ENCODE results near the gene CAB39L.
A peak's percentile ranks its signal among the peaks of the same experiment; 100 is the strongest.

CAB39L gene

DNA sequence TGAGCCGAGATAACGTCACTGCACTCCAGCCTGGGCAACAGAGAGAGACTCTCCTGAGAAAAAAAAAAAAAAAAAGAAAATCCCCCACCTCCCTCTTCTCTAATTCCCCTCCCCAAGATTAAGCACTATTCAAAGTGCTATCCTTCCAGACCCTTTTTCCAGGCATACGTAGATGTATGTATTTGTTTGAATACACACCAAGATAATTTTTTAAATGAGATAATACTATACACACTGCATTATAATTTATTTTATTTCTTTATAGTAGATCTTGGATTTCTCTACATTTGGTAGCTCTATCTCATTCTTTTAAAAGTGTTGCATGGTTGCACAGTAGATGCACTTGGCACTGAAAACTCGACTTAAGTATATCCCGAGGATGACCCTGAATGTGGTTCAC, 32.5 kb downstream of the CAB39L start:
- Histone ChIP-seq H3K9ac (ENCODE audit: low read depth, low read length) (no peak overlapping the region), H3K9me3 (replicated peaks; ENCODE audit: low read length) (no peaks in the 10 kb centered on the region), H3K27me3 (ENCODE audit: control insufficient read depth, insufficient read depth, low read length) (no peaks in the 10 kb centered on the region), H3K4me3 (ENCODE audit: low read length) (no peak overlapping the region), H3K4me2 (ENCODE audit: low read length) (no peak overlapping the region), H3K4me1 (ENCODE audit: control insufficient read depth, insufficient read depth, low read length) (no peaks in the 10 kb centered on the region), H3K36me3 (ENCODE audit: insufficient read depth, low read length) (peaks cover 3% of the 10 kb centered on the region)

DNA sequence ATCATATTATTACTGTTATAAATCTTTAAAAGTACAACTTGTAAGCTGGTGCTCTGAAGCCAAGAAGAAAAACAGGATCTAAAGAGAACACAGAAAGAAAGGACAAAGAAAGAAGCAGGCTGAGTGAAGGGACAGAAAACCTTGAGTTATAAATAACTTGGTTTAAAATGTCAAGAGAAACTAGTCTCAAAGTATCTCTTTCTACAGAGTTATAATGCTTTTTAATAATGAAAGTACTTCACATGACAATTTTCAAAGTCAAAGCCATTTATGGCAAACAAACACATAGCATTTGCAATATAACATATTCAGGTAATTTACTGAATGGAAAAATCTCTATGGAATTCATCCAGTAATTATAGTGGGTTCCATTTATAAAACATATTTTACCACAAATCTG, 33.4 kb downstream of the CAB39L start:
- Histone ChIP-seq H3K9me3 (replicated peaks; ENCODE audit: low read length) (no peaks in the 10 kb centered on the region), H3K36me3 (ENCODE audit: insufficient read depth, low read length) (peaks cover 3% of the 10 kb centered on the region), H3K4me2 (ENCODE audit: low read length) (no peak overlapping the region), H3K4me3 (ENCODE audit: low read length) (no peak overlapping the region), H3K9ac (ENCODE audit: low read depth, low read length) (no peak overlapping the region), H3K4me1 (ENCODE audit: control insufficient read depth, insufficient read depth, low read length) (no peaks in the 10 kb centered on the region), H3K27me3 (ENCODE audit: control insufficient read depth, insufficient read depth, low read length) (no peaks in the 10 kb centered on the region)

DNA sequence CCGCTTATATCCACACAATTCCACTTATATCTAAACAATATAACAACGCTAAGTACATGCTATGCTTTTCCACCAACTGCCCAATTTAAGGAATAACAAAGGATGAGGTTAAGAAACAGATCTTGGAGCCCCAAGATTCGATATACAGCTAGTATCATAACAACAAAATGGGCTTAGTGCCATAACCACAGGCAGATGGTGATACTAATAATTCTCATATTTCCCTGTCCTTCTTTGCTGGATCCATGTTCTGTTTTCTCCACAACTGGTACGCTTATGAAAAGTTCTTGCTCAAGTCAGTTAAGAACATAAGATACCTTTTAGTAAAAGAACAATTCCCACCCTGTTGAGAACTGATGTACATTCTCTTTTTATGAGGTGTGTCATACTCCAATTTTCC, 33.9 kb downstream of the CAB39L start:
- H3K4me3 ChIP-seq (ENCODE audit: low read length), result no peak overlapping the region
- H3K27me3 ChIP-seq (ENCODE audit: control insufficient read depth, insufficient read depth, low read length), result no peaks in the 10 kb centered on the region
- H3K9ac ChIP-seq (ENCODE audit: low read depth, low read length), result no peak overlapping the region
- peaks cover 3% of the 10 kb centered on the region for H3K36me3 ChIP-seq (ENCODE audit: insufficient read depth, low read length)
- no peak overlapping the region for H3K4me2 ChIP-seq (ENCODE audit: low read length)
- no peaks in the 10 kb centered on the region for H3K9me3 ChIP-seq (replicated peaks; ENCODE audit: low read length)
- no peaks in the 10 kb centered on the region for H3K4me1 ChIP-seq (ENCODE audit: control insufficient read depth, insufficient read depth, low read length)

DNA sequence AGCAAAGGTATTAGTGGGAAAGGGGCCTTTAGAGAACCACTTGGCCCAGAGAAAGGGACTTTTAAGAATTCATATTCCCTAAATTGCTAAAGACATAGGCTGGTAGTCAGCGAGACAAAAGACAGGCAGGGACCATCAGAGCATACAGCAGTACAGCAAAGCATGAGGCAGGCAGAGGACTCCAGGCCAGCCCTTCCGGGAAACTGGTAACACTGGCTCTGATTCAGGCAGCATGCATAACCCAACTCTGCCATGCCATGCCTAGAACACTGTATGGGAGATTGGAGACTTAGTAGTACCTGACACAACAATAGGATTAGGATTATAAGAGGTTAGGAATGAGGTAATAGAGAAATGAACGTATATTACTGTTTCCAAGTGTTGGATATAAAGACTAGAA, 34.9 kb downstream of the CAB39L start:
- H3K4me3 ChIP-seq (ENCODE audit: low read length), result no peak overlapping the region
- no peaks in the 10 kb centered on the region for H3K27me3 ChIP-seq (ENCODE audit: control insufficient read depth, insufficient read depth, low read length)
- no peak overlapping the region for H3K9ac ChIP-seq (ENCODE audit: low read depth, low read length)
- peaks cover 3% of the 10 kb centered on the region for H3K36me3 ChIP-seq (ENCODE audit: insufficient read depth, low read length)
- H3K4me2 ChIP-seq (ENCODE audit: low read length), result no peak overlapping the region
- no peaks in the 10 kb centered on the region for H3K4me1 ChIP-seq (ENCODE audit: control insufficient read depth, insufficient read depth, low read length)
- H3K9me3 ChIP-seq (replicated peaks; ENCODE audit: low read length), result no peaks in the 10 kb centered on the region

DNA sequence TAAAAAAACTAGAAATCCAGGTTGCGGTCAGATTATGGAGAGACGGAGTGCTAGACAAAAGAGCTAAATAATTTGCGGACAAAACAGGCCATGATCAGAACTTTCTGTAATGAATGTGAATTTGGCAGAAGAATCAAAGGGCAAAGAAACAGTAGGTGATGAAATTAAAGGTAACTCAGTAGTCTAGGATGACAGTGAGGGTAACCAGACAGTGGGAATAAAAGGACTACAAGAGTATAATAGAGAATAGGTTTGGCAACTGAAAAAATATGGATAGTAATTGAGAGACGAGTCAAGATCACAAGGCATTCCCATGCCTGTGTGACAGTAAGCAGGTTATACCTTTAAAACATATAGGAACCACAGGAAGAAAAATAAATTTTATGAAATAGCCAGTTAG, 35.9 kb downstream of the CAB39L start:
- no peaks in the 10 kb centered on the region for H3K27me3 ChIP-seq (ENCODE audit: control insufficient read depth, insufficient read depth, low read length)
- no peak overlapping the region for H3K4me2 ChIP-seq (ENCODE audit: low read length)
- H3K4me3 ChIP-seq (ENCODE audit: low read length), result no peak overlapping the region
- no peaks in the 10 kb centered on the region for H3K9me3 ChIP-seq (replicated peaks; ENCODE audit: low read length)
- H3K9ac ChIP-seq (ENCODE audit: low read depth, low read length), result no peak overlapping the region
- no peaks in the 10 kb centered on the region for H3K4me1 ChIP-seq (ENCODE audit: control insufficient read depth, insufficient read depth, low read length)
- H3K36me3 ChIP-seq (ENCODE audit: insufficient read depth, low read length), result peaks cover 3% of the 10 kb centered on the region

DNA sequence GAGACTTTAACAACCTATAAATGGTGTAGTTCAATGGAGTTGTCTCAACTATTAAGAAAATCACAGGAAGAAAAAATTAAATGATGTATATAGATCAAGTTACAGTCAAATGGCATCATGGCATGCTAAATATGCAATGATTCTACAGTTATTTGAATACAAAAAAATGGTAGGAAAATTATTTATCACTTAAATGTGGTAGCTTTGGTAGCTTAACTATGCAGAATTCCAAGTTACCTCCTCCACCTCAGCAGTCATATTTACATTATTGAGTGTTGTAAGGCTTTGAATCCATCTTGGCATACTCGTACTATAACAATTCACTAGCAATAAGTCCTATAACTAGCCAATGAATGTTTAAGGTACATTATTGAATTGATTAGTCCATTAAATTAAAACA, 36.8 kb downstream of the CAB39L start:
- H3K27me3 ChIP-seq (ENCODE audit: control insufficient read depth, insufficient read depth, low read length), result no peaks in the 10 kb centered on the region
- H3K4me1 ChIP-seq (ENCODE audit: control insufficient read depth, insufficient read depth, low read length), result no peaks in the 10 kb centered on the region
- no peaks in the 10 kb centered on the region for H3K36me3 ChIP-seq (ENCODE audit: insufficient read depth, low read length)
- H3K9ac ChIP-seq (ENCODE audit: low read depth, low read length), result no peak overlapping the region
- no peak overlapping the region for H3K4me3 ChIP-seq (ENCODE audit: low read length)
- H3K9me3 ChIP-seq (replicated peaks; ENCODE audit: low read length), result no peaks in the 10 kb centered on the region
- H3K4me2 ChIP-seq (ENCODE audit: low read length), result no peak overlapping the region

DNA sequence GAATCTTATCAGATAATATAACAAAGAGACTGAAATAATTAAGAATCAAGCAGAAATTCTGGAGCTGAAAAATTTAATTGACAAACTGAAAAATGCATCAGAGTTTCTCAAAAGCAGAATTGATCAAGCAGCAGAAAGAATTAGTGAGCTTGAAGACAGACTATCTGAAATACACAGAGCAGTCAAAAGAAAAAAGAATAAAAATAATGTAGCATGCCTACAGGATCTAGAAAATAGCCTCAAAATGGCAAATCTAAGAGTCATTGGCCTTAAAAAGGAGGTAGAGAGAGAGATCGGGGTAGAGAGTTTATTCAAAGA, 39.2 kb downstream of the CAB39L start:
- Histone ChIP-seq H3K4me2 (ENCODE audit: low read length) (no peak overlapping the region), H3K4me1 (ENCODE audit: control insufficient read depth, insufficient read depth, low read length) (no peaks in the 10 kb centered on the region), H3K9me3 (replicated peaks; ENCODE audit: low read length) (no peaks in the 10 kb centered on the region), H3K36me3 (ENCODE audit: insufficient read depth, low read length) (no peaks in the 10 kb centered on the region), H3K4me3 (ENCODE audit: low read length) (no peak overlapping the region), H3K9ac (ENCODE audit: low read depth, low read length) (no peak overlapping the region), H3K27me3 (ENCODE audit: control insufficient read depth, insufficient read depth, low read length) (no peaks in the 10 kb centered on the region)

DNA sequence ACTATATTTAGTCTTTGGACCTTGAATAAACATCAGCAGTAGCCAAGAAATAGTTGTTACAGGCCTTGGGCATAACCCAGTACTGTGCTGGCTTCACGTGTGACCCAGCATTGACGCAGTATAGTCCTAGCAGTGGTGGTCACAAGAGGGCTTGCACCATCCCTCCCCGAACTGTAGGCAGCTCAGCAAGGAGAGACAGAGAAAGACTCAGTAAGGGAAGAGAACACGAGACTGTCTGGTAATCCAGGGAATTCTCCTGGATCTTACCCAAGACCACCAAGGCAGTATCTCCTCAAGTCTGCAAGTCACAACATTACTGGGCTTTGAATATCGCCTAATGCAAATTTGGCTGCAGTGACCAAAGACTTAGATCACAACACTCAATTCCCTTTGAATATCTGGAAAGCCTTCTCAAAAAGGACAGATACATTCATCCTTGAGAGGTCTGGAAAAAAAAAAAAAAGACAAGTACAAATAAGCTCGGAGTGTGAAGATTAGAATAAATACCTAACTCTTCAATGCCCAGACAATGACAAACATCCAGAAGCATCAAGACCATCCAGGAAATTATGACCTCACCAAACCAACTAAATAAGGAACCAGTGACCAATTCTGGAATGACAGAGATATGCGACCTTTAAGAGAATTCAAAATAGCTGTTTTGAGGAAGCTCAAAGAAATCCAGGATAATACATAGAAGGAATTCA, 39.7 kb downstream of the CAB39L start:
- H3K9me3 ChIP-seq (replicated peaks; ENCODE audit: low read length), result no peaks in the 10 kb centered on the region
- no peak overlapping the region for H3K9ac ChIP-seq (ENCODE audit: low read depth, low read length)
- no peaks in the 10 kb centered on the region for H3K4me1 ChIP-seq (ENCODE audit: control insufficient read depth, insufficient read depth, low read length)
- H3K36me3 ChIP-seq (ENCODE audit: insufficient read depth, low read length), result no peaks in the 10 kb centered on the region
- H3K4me2 ChIP-seq (ENCODE audit: low read length), result no peak overlapping the region
- no peak overlapping the region for H3K4me3 ChIP-seq (ENCODE audit: low read length)
- no peaks in the 10 kb centered on the region for H3K27me3 ChIP-seq (ENCODE audit: control insufficient read depth, insufficient read depth, low read length)

DNA sequence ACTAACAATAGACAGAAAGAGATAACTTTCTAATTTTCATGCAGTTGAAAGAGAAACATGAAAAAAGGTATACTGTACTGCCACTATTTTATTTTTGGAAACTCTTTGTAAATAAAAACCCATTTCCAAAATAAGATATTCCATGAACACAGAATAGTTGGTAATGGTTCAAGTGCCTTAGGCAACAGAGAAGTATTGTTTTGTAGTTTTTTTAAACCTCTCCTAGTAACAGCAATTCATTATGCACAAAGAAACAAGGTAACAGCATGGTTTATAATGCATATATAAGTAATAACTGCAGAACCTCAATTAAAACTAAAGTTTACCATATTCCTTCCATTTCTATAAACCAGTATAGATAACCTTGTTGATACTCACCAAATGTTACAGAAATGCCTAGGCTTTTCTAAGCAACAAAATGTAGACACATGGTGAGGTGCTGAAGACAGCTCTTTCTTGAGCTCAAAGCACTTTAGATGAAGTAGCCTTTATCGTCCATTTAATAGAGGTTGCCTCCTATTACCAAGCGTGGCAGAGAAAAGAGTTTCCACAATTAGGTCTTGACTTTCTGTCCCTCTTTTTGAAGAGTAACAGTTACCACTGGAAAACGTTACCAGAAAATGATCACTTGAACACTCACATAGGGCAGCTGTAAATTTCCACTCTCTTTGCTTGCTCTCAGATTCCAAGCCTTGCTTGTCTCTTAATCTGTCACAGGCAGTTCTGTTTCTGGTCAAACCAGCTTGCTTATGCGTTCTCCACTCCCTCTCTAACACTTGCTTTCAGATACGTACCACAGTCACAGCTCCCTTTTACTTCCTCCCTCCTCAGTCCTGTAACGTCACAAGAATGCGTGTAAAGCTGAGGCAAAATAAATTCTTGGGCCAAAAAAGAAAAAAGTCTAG, 42.9 kb downstream of the CAB39L start:
- no peak overlapping the region for H3K4me3 ChIP-seq (ENCODE audit: low read length)

DNA sequence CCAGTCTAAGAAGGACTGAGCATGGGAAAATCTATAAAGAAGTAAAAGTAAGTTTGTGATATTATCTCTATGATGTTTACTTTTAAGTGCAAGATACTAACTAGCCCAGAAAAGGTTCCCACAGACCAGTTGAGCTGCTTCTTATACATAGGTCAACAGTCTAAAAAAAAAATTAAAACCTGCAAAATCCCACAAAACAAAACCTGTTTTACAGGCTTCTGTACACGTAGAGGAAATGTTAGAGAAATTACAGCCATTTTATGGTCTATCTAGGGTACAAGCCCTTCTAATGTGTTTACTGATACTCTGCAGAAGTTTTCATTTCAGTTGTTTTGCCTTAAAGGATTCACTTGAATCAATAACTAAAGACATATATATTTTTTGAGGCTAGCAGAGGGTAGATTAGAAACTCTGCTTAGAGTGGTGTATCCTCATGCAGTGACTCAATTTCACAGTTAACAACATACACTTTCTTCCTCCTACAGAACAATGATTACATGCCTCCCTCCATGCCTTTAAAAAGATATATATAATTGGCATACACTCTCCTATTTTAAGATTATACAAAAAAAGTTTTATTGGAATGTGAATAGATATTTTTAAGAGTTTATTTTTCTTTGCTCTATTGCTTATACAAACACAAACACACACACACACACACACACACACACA, 43.9 kb downstream of the CAB39L start:
- Histone ChIP-seq H3K4me1 (ENCODE audit: control insufficient read depth, insufficient read depth, low read length) (no peaks in the 10 kb centered on the region), H3K27me3 (ENCODE audit: control insufficient read depth, insufficient read depth, low read length) (no peaks in the 10 kb centered on the region), H3K36me3 (ENCODE audit: insufficient read depth, low read length) (no peaks in the 10 kb centered on the region), H3K9ac (ENCODE audit: low read depth, low read length) (no peak overlapping the region), H3K9me3 (replicated peaks; ENCODE audit: low read length) (no peaks in the 10 kb centered on the region), H3K4me3 (ENCODE audit: low read length) (no peak overlapping the region), H3K4me2 (ENCODE audit: low read length) (no peak overlapping the region)

More for the DNA sequence above, 42.9 kb downstream of the CAB39L start:
- H3K9ac ChIP-seq (ENCODE audit: low read depth, low read length), result no peak overlapping the region
- H3K9me3 ChIP-seq (replicated peaks; ENCODE audit: low read length), result no peaks in the 10 kb centered on the region
- H3K27me3 ChIP-seq (ENCODE audit: control insufficient read depth, insufficient read depth, low read length), result no peaks in the 10 kb centered on the region
- H3K36me3 ChIP-seq (ENCODE audit: insufficient read depth, low read length), result no peaks in the 10 kb centered on the region
- H3K4me2 ChIP-seq (ENCODE audit: low read length), result peak overlapping the region; percentile 45
- H3K4me1 ChIP-seq (ENCODE audit: control insufficient read depth, insufficient read depth, low read length), result no peaks in the 10 kb centered on the region

DNA sequence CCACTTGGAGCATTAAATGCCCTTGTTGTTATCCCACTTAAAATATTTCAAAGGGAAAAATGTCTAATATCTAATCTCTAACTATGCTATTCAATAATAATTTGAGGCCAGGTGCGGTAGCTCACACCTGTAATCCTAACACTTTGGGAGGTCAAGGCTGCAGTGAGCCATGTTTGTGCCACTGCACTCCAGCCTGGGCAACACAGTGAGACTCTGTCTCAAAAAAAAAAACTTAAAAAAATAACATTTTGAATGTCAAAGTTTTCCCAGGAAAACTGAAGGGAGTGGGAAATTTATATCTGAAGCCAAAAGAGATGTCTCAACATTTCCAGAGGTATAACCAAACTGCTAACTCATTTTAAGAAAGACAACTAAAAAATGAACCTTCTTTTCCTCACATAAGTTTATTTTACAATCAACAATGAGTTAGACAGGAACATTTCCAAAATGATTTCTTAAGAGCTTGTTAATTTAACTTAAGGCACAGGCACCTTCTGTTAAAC, 47.9 kb downstream of the CAB39L start:
- Histone ChIP-seq H3K9me3 (replicated peaks; ENCODE audit: low read length) (no peaks in the 10 kb centered on the region), H3K27me3 (ENCODE audit: control insufficient read depth, insufficient read depth, low read length) (no peaks in the 10 kb centered on the region), H3K4me2 (ENCODE audit: low read length) (no peak overlapping the region), H3K4me3 (ENCODE audit: low read length) (no peak overlapping the region), H3K36me3 (ENCODE audit: insufficient read depth, low read length) (no peaks in the 10 kb centered on the region), H3K9ac (ENCODE audit: low read depth, low read length) (no peak overlapping the region), H3K4me1 (ENCODE audit: control insufficient read depth, insufficient read depth, low read length) (no peaks in the 10 kb centered on the region)
